Epithelial cell of esophagus (primary cell): Measurements from ENCODE around the gene DSC2.

Source experiments
- DNase-seq: peaks from one replicate; pipeline ENCODE4 v3.0.0; 2010; ENCODE audit warnings: low read depth
- H3K4me3 ChIP-seq: 2 replicates; pipeline ENCODE4 v1.5.1; 2011; ENCODE audit warnings: mild to moderate bottlenecking, low read length, control low read depth
- CTCF ChIP-seq: IDR thresholded peaks from 2 replicates; pipeline ENCODE4 v1.5.1; 2011; ENCODE audit warnings: low read depth, mild to moderate bottlenecking, low read length, control low read depth, inconsistent platforms; ENCODE audit not compliant: insufficient read depth; ENCODE audit errors: missing control alignments

Gene DSC2

GRCh38 chr18:31046916-31047315, 55.3 kb downstream of the DSC2 start:
- H3K4me3 ChIP-seq = no peak overlapping the region
- DNase-seq = peak; percentile 97
- TF ChIP-seq CTCF = no peak

GRCh38 chr18:31045599-31045998, 56.6 kb downstream of the DSC2 start:
- DNase-seq = no peak
- H3K4me3 ChIP-seq = no peak overlapping the region
- no peak for TF ChIP-seq CTCF

GRCh38 chr18:31044926-31045325, 57.3 kb downstream of the DSC2 start:
- no peak for TF ChIP-seq CTCF
- DNase-seq = peak; percentile 49
- H3K4me3 ChIP-seq = no peak overlapping the region

- no peak for DNase-seq
- no peak for TF ChIP-seq CTCF
- no peak overlapping the region for H3K4me3 ChIP-seq
Measured at GRCh38 chr18:31043709-31044108, 58.5 kb downstream of the DSC2 start.

- peak; percentile 99 for DNase-seq
Measured at GRCh38 chr18:31042406-31043181, 59.6 kb downstream of the DSC2 start, which contains the start of gene DSC3. Gene DSC3 (minus strand): TSS chr18:31042742. CDS start chr18:31042660, 82 bp downstream.

GRCh38 chr18:31042084-31042405, 60.2 kb downstream of the DSC2 start:
- H3K4me3 ChIP-seq = peak overlapping the region; percentile 86
- no peak for TF ChIP-seq CTCF
- DNase-seq = no peak

More at GRCh38 chr18:31042406-31043181, 59.6 kb downstream of the DSC2 start, which contains the start of gene DSC3:
- peak within 1 kb of the TSS; percentile 86 for H3K4me3 ChIP-seq
- TF ChIP-seq CTCF = peak; percentile 22
